IMR-90 (cell line): ENCODE data around the gene NOS1AP. TPM values are rescaled to one million over a fixed set of nuclear protein-coding genes. Genes with fewer than 3 reads are reported as not detected.

Experiments used
- ATAC-seq: fragments of 200-7000 bp; cut with Tn5 transposase; 2 replicates; pipeline ENCODE4 v1.9.1; 2020; ENCODE audit warnings: low read depth, mild to moderate bottlenecking, moderate library complexity
- BruUV-seq: library from RNA; stranded (reverse); fragments of 400-500 nt; replicated peaks from 2 replicates; lab custom pipeline; 2021; lab: Mats Ljungman, UMichigan
- CTCF ChIA-PET: fragments of 300-600 bp; formaldehyde crosslinking; extraction: SDS; loops from one replicate; lab custom pipeline; 2021; ENCODE audit warnings: antibody characterized with exemption; lab: Yijun Ruan, JAX
- POLR2A ChIA-PET: fragments of 300-600 bp; sonication (Branson Sonifier 250); formaldehyde crosslinking; loops from one replicate; lab custom pipeline; 2022; ENCODE audit warnings: antibody characterized with exemption; ENCODE audit not compliant: unreplicated experiment; lab: Charles Lee
- DNase-seq: peaks from one replicate; pipeline ENCODE4 v3.0.0; 2013
- H2AFZ ChIP-seq: replicated peaks from 2 replicates; pipeline ENCODE3; 2013; ENCODE audit warnings: low read length, mild to moderate bottlenecking; ENCODE audit not compliant: poor library complexity
- H2AK5ac ChIP-seq: 2 replicates; pipeline ENCODE4 v1.6.1; 2013; ENCODE audit warnings: low read depth, low read length, inconsistent platforms
- H2AK9ac ChIP-seq: replicated peaks from 2 replicates; pipeline ENCODE3; 2013; ENCODE audit warnings: mild to moderate bottlenecking, low read depth, low read length, moderate library complexity; ENCODE audit not compliant: poor library complexity
- H2BK120ac ChIP-seq: 2 replicates; pipeline ENCODE4 v1.6.1; 2013; ENCODE audit warnings: low read depth, low read length, inconsistent platforms
- H2BK15ac ChIP-seq: 3 replicates; pipeline ENCODE4 v1.6.1; 2013; ENCODE audit warnings: low read depth, low read length, inconsistent platforms
- H2BK20ac ChIP-seq: 2 replicates; pipeline ENCODE4 v1.6.1; 2013; ENCODE audit warnings: low read depth, mild to moderate bottlenecking, inconsistent platforms, low read length, moderate library complexity
- H2BK5ac ChIP-seq: 2 replicates; pipeline ENCODE4 v1.6.1; 2013; ENCODE audit warnings: mild to moderate bottlenecking, low read depth, low read length, inconsistent platforms; ENCODE audit not compliant: poor library complexity, severe bottlenecking
- H3K14ac ChIP-seq: replicated peaks from 2 replicates; pipeline ENCODE4 v1.6.1; 2013; ENCODE audit warnings: low read depth, low read length, inconsistent platforms
- H3K18ac ChIP-seq: 2 replicates; pipeline ENCODE4 v1.6.1; 2013; ENCODE audit warnings: low read depth, low read length, control low read depth
- H3K23ac ChIP-seq: 2 replicates; pipeline ENCODE4 v1.6.1; 2013; ENCODE audit warnings: low read depth, low read length, inconsistent platforms
- H3K27ac ChIP-seq: 2 replicates; pipeline ENCODE4 v1.5.1; 2013; ENCODE audit warnings: mild to moderate bottlenecking, control low read depth, low read length; ENCODE audit not compliant: insufficient read depth
- H3K27me3 ChIP-seq: 2 replicates; pipeline ENCODE4 v1.6.1; 2013; ENCODE audit warnings: low read length; ENCODE audit not compliant: control insufficient read depth, insufficient read depth
- H3K36me3 ChIP-seq: 2 replicates; pipeline ENCODE4 v1.6.1; 2013; ENCODE audit warnings: low read length, mixed read lengths; ENCODE audit not compliant: control insufficient read depth, insufficient read depth
- H3K4ac ChIP-seq: 2 replicates; pipeline ENCODE4 v1.6.1; 2013; ENCODE audit warnings: low read depth, low read length, inconsistent platforms
- H3K4me1 ChIP-seq: 2 replicates; pipeline ENCODE4 v1.6.1; 2013; ENCODE audit warnings: low read length, mixed read lengths; ENCODE audit not compliant: control insufficient read depth, insufficient read depth
- H3K4me2 ChIP-seq: 2 replicates; pipeline ENCODE4 v1.6.1; 2013; ENCODE audit warnings: low read depth, mild to moderate bottlenecking, control low read depth, low read length, moderate library complexity
- H3K4me3 ChIP-seq: 2 replicates; pipeline ENCODE4 v1.5.1; 2013; ENCODE audit warnings: low read depth, mild to moderate bottlenecking, control low read depth, low read length, moderate library complexity; ENCODE audit not compliant: insufficient read depth
- H3K56ac ChIP-seq: 2 replicates; pipeline ENCODE4 v1.6.1; 2013; ENCODE audit warnings: low read length, inconsistent platforms; ENCODE audit not compliant: insufficient read depth; ENCODE audit errors: extremely low read depth
- H3K79me1 ChIP-seq, 2 experiments: 2 replicates each; pipeline ENCODE4 v1.6.1; 2013; ENCODE audit warnings: low read length in 2 of 2, inconsistent platforms in 1 of 2, low read depth in 1 of 2
- H3K9ac ChIP-seq: 2 replicates; pipeline ENCODE4 v1.6.1; 2013; ENCODE audit warnings: low read depth, low read length, control low read depth
- H3K9me1 ChIP-seq: 2 replicates; pipeline ENCODE4 v1.6.1; 2013; ENCODE audit warnings: low read length, inconsistent platforms; ENCODE audit not compliant: insufficient read depth
- H3K9me3 ChIP-seq: 2 replicates; pipeline ENCODE4 v1.6.1; 2013; ENCODE audit warnings: low read length; ENCODE audit not compliant: control insufficient read depth, insufficient read depth
- H4K20me1 ChIP-seq: 2 replicates; pipeline ENCODE4 v1.6.1; 2013; ENCODE audit warnings: low read length, inconsistent platforms; ENCODE audit not compliant: insufficient read depth
- H4K5ac ChIP-seq: 2 replicates; pipeline ENCODE4 v1.6.1; 2013; ENCODE audit warnings: mild to moderate bottlenecking, low read depth, low read length, control low read depth
- H4K8ac ChIP-seq, 2 experiments: 2 replicates each; pipeline ENCODE4 v1.6.1; 2013; ENCODE audit warnings: low read depth in 2 of 2, low read length in 2 of 2, control low read depth in 1 of 2, inconsistent platforms in 1 of 2
- H4K91ac ChIP-seq: 2 replicates; pipeline ENCODE4 v1.6.1; 2013; ENCODE audit warnings: low read depth, low read length, inconsistent platforms; ENCODE audit not compliant: insufficient read depth
- BHLHE40 ChIP-seq: fragments of 150-350 bp; IDR thresholded peaks from 2 replicates; pipeline ENCODE4 v1.6.1; 2016; ENCODE audit warnings: mild to moderate bottlenecking, low read depth, low read length
- CEBPB ChIP-seq: IDR thresholded peaks from 2 replicates; pipeline ENCODE4 v1.6.1; 2012; ENCODE audit warnings: low read depth, low read length, improper control_type of control experiment
- CHD1 ChIP-seq: IDR thresholded peaks from 2 replicates; pipeline ENCODE4 v1.6.1; 2012; ENCODE audit warnings: low read depth, low read length, improper control_type of control experiment
- CTCF ChIP-seq: conservative IDR thresholded peaks from 2 replicates; pipeline ENCODE4 v1.5.1; 2012; ENCODE audit warnings: mild to moderate bottlenecking, low read depth, low read length, improper control_type of control experiment
- ELK1 ChIP-seq: fragments of 150-350 bp; IDR thresholded peaks from 2 replicates; pipeline ENCODE4 v1.6.1; 2016; ENCODE audit warnings: low read depth, mild to moderate bottlenecking, low read length, moderate library complexity, borderline replicate concordance
- FOS ChIP-seq: fragments of 150-350 bp; IDR thresholded peaks from 2 replicates; pipeline ENCODE4 v1.6.1; 2016; ENCODE audit warnings: low read depth, low read length
- MAFK ChIP-seq: IDR thresholded peaks from 2 replicates; pipeline ENCODE4 v1.6.1; 2012; ENCODE audit warnings: low read depth, low read length, improper control_type of control experiment
- MAZ ChIP-seq: IDR thresholded peaks from 2 replicates; pipeline ENCODE4 v1.6.1; 2012; ENCODE audit warnings: low read depth, mild to moderate bottlenecking, low read length, improper control_type of control experiment, moderate library complexity, borderline replicate concordance
- MXI1 ChIP-seq: IDR thresholded peaks from 2 replicates; pipeline ENCODE4 v1.6.1; 2012; ENCODE audit warnings: low read depth, mild to moderate bottlenecking, low read length, moderate library complexity, borderline replicate concordance
- NFE2L2 ChIP-seq: fragments of 150-350 bp; IDR thresholded peaks from 2 replicates; pipeline ENCODE4 v1.6.1; 2016; ENCODE audit warnings: low read depth, mild to moderate bottlenecking, low read length
- POLR2A ChIP-seq: IDR thresholded peaks from 2 replicates; pipeline ENCODE4 v1.6.1; 2012; ENCODE audit warnings: mild to moderate bottlenecking, low read depth, low read length
- RAD21 ChIP-seq: IDR thresholded peaks from 2 replicates; pipeline ENCODE4 v1.6.1; 2012; ENCODE audit warnings: low read length, improper control_type of control experiment
- RCOR1 ChIP-seq: IDR thresholded peaks from 2 replicates; pipeline ENCODE4 v1.6.1; 2012; ENCODE audit warnings: mild to moderate bottlenecking, low read length, improper control_type of control experiment; ENCODE audit not compliant: insufficient replicate concordance
- RFX5 ChIP-seq: IDR thresholded peaks from 2 replicates; pipeline ENCODE4 v1.8.0; 2012; ENCODE audit warnings: low read depth, mild to moderate bottlenecking, low read length, moderate library complexity
- SMC3 ChIP-seq: fragments of 150-350 bp; IDR thresholded peaks from 2 replicates; pipeline ENCODE4 v1.6.1; 2016; ENCODE audit warnings: low read depth, mild to moderate bottlenecking, antibody characterized with exemption, low read length, moderate library complexity
- USF2 ChIP-seq: fragments of 150-350 bp; IDR thresholded peaks from 2 replicates; pipeline ENCODE4 v1.6.1; 2017; ENCODE audit warnings: mild to moderate bottlenecking, antibody characterized with exemption, low read length, low read depth
- WGBS, 2 experiments: methylation state at CpG; one replicate each; pipeline versions ENCODE4 v1.1.5 to v1.1.7; 2013; ENCODE audit warnings: missing lambda C conversion rate in 2 of 2; ENCODE audit not compliant: insufficient read length in 1 of 2; ENCODE audit errors: extremely low coverage in 2 of 2; 5-methylcytosine and 5-hydroxymethylcytosine counted together
- dilution Hi-C: fragments of 300-500 bp; cut with HindIII; formaldehyde crosslinking; loops from one replicate; pipeline ENCODE4 v1.14.3; 2018; ENCODE audit warnings: low sequenced_read_pairs; ENCODE audit not compliant: unreplicated experiment
- in situ Hi-C: fragments of 300-500 bp; cut with MboI; formaldehyde crosslinking; loops from 3 replicates; pipeline ENCODE4 v1.14.3; 2019; ENCODE audit warnings: low sequenced_read_pairs, inconsistent platforms, mixed read lengths
- intact Hi-C: fragments of 100-400 bp; cut with micrococcal nuclease; formaldehyde crosslinking; loops from 2 replicates; pipeline ENCODE4 v1.10.0; 2022
- polyA plus RNA-seq, 3 experiments: library from polyadenylated mRNA; depleted of rRNA; stranded (reverse); fragments of >200 nt; gene quantifications; 2 replicates each; pipeline ENCODE4 v1.2.3, GENCODE V29; 2012; ENCODE audit warnings: low replicate concordance in 1 of 3
- total RNA-seq: library from RNA; depleted of rRNA; stranded (reverse); fragments of >200 nt; gene quantifications from 2 replicates; pipeline ENCODE4 v1.2.3, GENCODE V29; 2012

NOS1AP gene
- total and polyA plus RNA-seq, 2 of the 4 experiments (the other 2 are of a cell fraction): 0.18 to 0.19 TPM

- no peak overlapping the region for H2BK120ac ChIP-seq
- H3K9me3 ChIP-seq: no peaks in the 10 kb centered on the region
- H3K27ac ChIP-seq: no peak overlapping the region
- no peak overlapping the region for H3K9ac ChIP-seq
- no peaks in the 10 kb centered on the region for H4K20me1 ChIP-seq
- H2AFZ ChIP-seq: no peak overlapping the region
- dilution Hi-C loops: no loop called here
- no peak for TF ChIP-seq NFE2L2
- TF ChIP-seq RAD21: no peak
- TF ChIP-seq MXI1: no peak
- TF ChIP-seq BHLHE40: no peak
- TF ChIP-seq SMC3: no peak
- no peak for TF ChIP-seq POLR2A
- TF ChIP-seq MAZ: no peak
- TF ChIP-seq FOS: no peak
- no peak for TF ChIP-seq ELK1
- no peak for TF ChIP-seq USF2
- no peak for TF ChIP-seq CTCF
- TF ChIP-seq RFX5: no peak
- TF ChIP-seq CEBPB: no peak
- TF ChIP-seq MAFK: no peak
- TF ChIP-seq CHD1: no peak
- TF ChIP-seq RCOR1: no peak
- no peak overlapping the region for H3K4me3 ChIP-seq
- H3K79me1 ChIP-seq: no peaks in the 10 kb centered on the region
- no peak for ATAC-seq
- no peak for DNase-seq
- BruUV-seq: no TSS peak
- ChIA-PET POLR2A (no interaction called here), CTCF (no interaction called here)
- H4K91ac ChIP-seq: no peak overlapping the region
- H2AK5ac ChIP-seq: no peak overlapping the region
- WGBS, 2 experiments: 60% methylated on average over 1 of the region's 3 CpGs; no CpG with 5 or more reads in 1 of the 2 experiments
- H2AK9ac ChIP-seq: no peak overlapping the region
- no peaks in the 10 kb centered on the region for H3K36me3 ChIP-seq
- H3K4ac ChIP-seq: no peak overlapping the region
- H3K18ac ChIP-seq: no peak overlapping the region
- no peak overlapping the region for H2BK15ac ChIP-seq
- H3K56ac ChIP-seq: no peak overlapping the region
- no peaks in the 10 kb centered on the region for H3K9me1 ChIP-seq
- no peak overlapping the region for H3K23ac ChIP-seq
- intact Hi-C loops: no loop called here
- no peak overlapping the region for H3K4me2 ChIP-seq
- H3K14ac ChIP-seq: no peak overlapping the region
- no peak overlapping the region for H2BK20ac ChIP-seq
- H3K4me1 ChIP-seq: peaks cover 3% of the 10 kb centered on the region; the same call in 1 of the 2 replicates
- no peak overlapping the region for H2BK5ac ChIP-seq
- peaks cover 2% of the 10 kb centered on the region; the same call in 1 of the 2 replicates for H3K27me3 ChIP-seq
- no peak overlapping the region for H4K8ac ChIP-seq
- in situ Hi-C loops: no loop called here
- H4K5ac ChIP-seq: no peak overlapping the region
Observed at GRCh38 chr1:162144268-162144667, 74.8 kb downstream of the NOS1AP start.
